HT1080 (cell line): ENCODE data around the gene NTSR1. TPM values are rescaled to one million over a fixed set of nuclear protein-coding genes. Genes with fewer than 3 reads are reported as not detected.

Source experiments
- DNase-seq: peaks from one replicate; pipeline ENCODE4 v3.0.0-alpha.2; 2015; ENCODE audit warnings: low read depth
- polyA plus RNA-seq, 2 experiments: library from polyadenylated mRNA; depleted of rRNA; stranded (reverse); fragments of >200 nt; gene quantifications; 2 replicates each; pipeline ENCODE4 v1.2.3, GENCODE V29; 2015
- total RNA-seq: library from RNA; depleted of rRNA; stranded (reverse); fragments of >200 nt; shearing (Covaris generic); gene quantifications from 2 replicates; pipeline ENCODE4 v1.2.3, GENCODE V29; 2014; rRNA removed

The NTSR1 gene
- total RNA-seq, result 0.19 and 0.50 TPM in 2 replicates
- polyA plus RNA-seq (2015; cell fraction: cytosol; rRNA removed), result 0.10 and 0.22 TPM in 2 replicates
- polyA plus RNA-seq (2015; cell fraction: nucleus; rRNA removed), result 0.15 and 0.24 TPM in 2 replicates

- no peak for DNase-seq
These were observed at the start of gene NTSR1 for GRCh38 chr20:62708591-62709536. NTSR1 (plus strand) TSS chr20:62708836; CDS start chr20:62709208, 372 bp downstream.

GRCh38 chr20:62659488-62660239 is 49.0 kb upstream of the NTSR1 start:
- DNase-seq, result no peak

- DNase-seq, result no peak
These were observed 48.4 kb upstream of the NTSR1 start for GRCh38 chr20:62660240-62660615.

GRCh38 chr20:62660768-62661167 is 47.9 kb upstream of the NTSR1 start:
- no peak for DNase-seq

GRCh38 chr20:62661647-62662046 is 47.0 kb upstream of the NTSR1 start:
- no peak for DNase-seq

- DNase-seq, result no peak
These were observed 46.2 kb upstream of the NTSR1 start for GRCh38 chr20:62662422-62662821.

- no peak for DNase-seq
These were observed 45.3 kb upstream of the NTSR1 start for GRCh38 chr20:62663145-62664018.

- no peak for DNase-seq
These were observed 44.3 kb upstream of the NTSR1 start for GRCh38 chr20:62664019-62664971.

GRCh38 chr20:62665153-62665754 is 43.4 kb upstream of the NTSR1 start:
- DNase-seq, result no peak

GRCh38 chr20:62665826-62666735 is 42.6 kb upstream of the NTSR1 start:
- no peak for DNase-seq

GRCh38 chr20:62666736-62667529 is 41.7 kb upstream of the NTSR1 start:
- peak; percentile 88 for DNase-seq

GRCh38 chr20:62667530-62668440 is 40.9 kb upstream of the NTSR1 start:
- DNase-seq, result no peak

- peak; percentile 82 for DNase-seq
These were observed 40.1 kb upstream of the NTSR1 start for GRCh38 chr20:62668441-62669027.

GRCh38 chr20:62669249-62669648 is 39.4 kb upstream of the NTSR1 start:
- no peak for DNase-seq

GRCh38 chr20:62670156-62670555 is 38.5 kb upstream of the NTSR1 start:
- no peak for DNase-seq

- no peak for DNase-seq
These were observed 37.6 kb upstream of the NTSR1 start for GRCh38 chr20:62670998-62671397.
